Measurements from ENCODE around the gene NAT8L. TPM values are rescaled to one million over a fixed set of nuclear protein-coding genes. Genes with fewer than 3 reads are reported as not detected.

The NAT8L gene
- total RNA-seq, 4 donors from 2014 or later = 0.27 to 1.2 TPM; not detected in 2

GRCh38 chr4:2046031-2046961 is 12.8 kb upstream of the NAT8L start:
- intact Hi-C loops (cut with DNase I; ENCODE audit: low total_unique reads) = no loop called here
- H3K27ac ChIP-seq = no peak overlapping the region
- peaks cover 6% of the 10 kb centered on the region in 2 donors for H3K27me3 ChIP-seq
- TF ChIP-seq POLR2A (IDR thresholded peaks at IDR 0.05) (no peak), CTCF (IDR thresholded peaks at IDR 0.05) (no peak)
- no peak for DNase-seq
- H3K4me3 ChIP-seq = no peak overlapping the region
- peaks cover 0 to 12% of the 10 kb centered on the region in 2 donors for H3K4me1 ChIP-seq
- H3K9me3 ChIP-seq = no peaks in the 10 kb centered on the region
- no peaks in the 10 kb centered on the region for H3K36me3 ChIP-seq

GRCh38 chr4:2047031-2047660 is 12.0 kb upstream of the NAT8L start:
- no peak for DNase-seq
- Histone ChIP-seq H3K9me3 (no peaks in the 10 kb centered on the region), H3K4me3 (no peak overlapping the region), H3K27me3 (peaks cover 0 to 4% of the 10 kb centered on the region in 2 donors), H3K36me3 (no peaks in the 10 kb centered on the region), H3K27ac (no peak overlapping the region), H3K4me1 (peaks cover 0 to 5% of the 10 kb centered on the region in 2 donors)
- TF ChIP-seq POLR2A (IDR thresholded peaks at IDR 0.05) (no peak), CTCF (IDR thresholded peaks at IDR 0.05) (no peak)
- intact Hi-C loops (cut with DNase I; ENCODE audit: low total_unique reads) = no loop called here

GRCh38 chr4:2047781-2048581 is 11.1 kb upstream of the NAT8L start:
- intact Hi-C loops (cut with DNase I; ENCODE audit: low total_unique reads) = no loop called here
- TF ChIP-seq CTCF (IDR thresholded peaks at IDR 0.05) = no peak
- TF ChIP-seq POLR2A (IDR thresholded peaks at IDR 0.05) = no peak
- H3K27ac ChIP-seq = no peak overlapping the region
- no peaks in the 10 kb centered on the region for H3K27me3 ChIP-seq
- no peaks in the 10 kb centered on the region for H3K36me3 ChIP-seq
- H3K9me3 ChIP-seq = no peaks in the 10 kb centered on the region
- no peaks in the 10 kb centered on the region for H3K4me1 ChIP-seq
- no peak for DNase-seq
- no peak overlapping the region for H3K4me3 ChIP-seq

DNA sequence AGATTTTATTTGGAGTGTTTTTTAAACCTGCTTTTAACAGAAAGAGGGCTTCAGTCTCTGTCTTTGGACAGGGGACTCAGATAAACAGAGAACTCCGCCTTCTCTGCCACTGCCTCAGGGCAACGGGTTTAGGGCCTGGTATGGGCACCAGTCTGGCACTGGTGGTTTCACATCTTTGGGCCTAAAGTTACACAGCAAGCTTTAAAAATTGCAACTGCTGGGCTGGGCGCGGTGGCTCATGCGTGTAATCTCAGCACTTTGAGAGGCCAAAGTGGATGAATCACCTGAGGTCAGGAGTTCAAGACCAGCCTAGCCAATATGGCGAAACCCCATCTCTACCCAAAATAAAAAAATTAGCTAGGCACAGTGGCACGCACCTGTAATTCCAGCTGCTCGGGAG is 10.3 kb upstream of the NAT8L start:
- TF ChIP-seq CTCF (IDR thresholded peaks at IDR 0.05) = no peak
- H3K4me3 ChIP-seq = no peak overlapping the region
- H3K27me3 ChIP-seq = no peaks in the 10 kb centered on the region
- DNase-seq = no peak
- no peaks in the 10 kb centered on the region for H3K36me3 ChIP-seq
- H3K27ac ChIP-seq = no peak overlapping the region
- intact Hi-C loops (cut with DNase I; ENCODE audit: low total_unique reads) = no loop called here
- H3K4me1 ChIP-seq = no peaks in the 10 kb centered on the region
- no peaks in the 10 kb centered on the region for H3K9me3 ChIP-seq
